HCT116 (cell line): Measurements from ENCODE around the gene ATL1. TPM values are rescaled to one million over a fixed set of nuclear protein-coding genes. Genes with fewer than 3 reads are reported as not detected.
A peak's percentile ranks its signal among the peaks of the same experiment; 100 is the strongest.

ENCODE experiments used
- ATAC-seq: fragments of 200-7000 bp; cut with Tn5 transposase; 2 replicates; pipeline ENCODE4 v1.9.1; 2020; ENCODE audit warnings: mild to moderate bottlenecking, moderate library complexity
- BruUV-seq: library from RNA; stranded (reverse); fragments of 400-500 nt; replicated peaks from 2 replicates; lab custom pipeline; 2021; lab: Mats Ljungman, UMichigan
- CTCF ChIA-PET: fragments of 300-600 bp; sonication (Branson Sonifier 250); formaldehyde crosslinking; loops from one replicate; lab custom pipeline; 2021; ENCODE audit warnings: antibody characterized with exemption; lab: Charles Lee
- POLR2A ChIA-PET: fragments of 300-600, 350-600 bp; sonication (Branson Sonifier 250); formaldehyde crosslinking; loops from one replicate; lab custom pipeline; 2021; ENCODE audit warnings: antibody characterized with exemption; lab: Charles Lee
- RAD21 ChIA-PET, 2 experiments: fragments of 300-600 bp; sonication (Branson Sonifier 250); formaldehyde crosslinking; loops; one replicate each; lab custom pipeline; 2023; ENCODE audit warnings: low total read pairs in 2 of 2; ENCODE audit not compliant: uncharacterized antibody in 2 of 2, unreplicated experiment in 2 of 2, low non-redundant PET in 1 of 2; lab: Charles Lee
- DNase-seq: peaks from one replicate; pipeline ENCODE4 v3.0.0-alpha.2; 2010; ENCODE audit warnings: low read depth, low spot score
- H2AFZ ChIP-seq: fragments of 200-600 bp; shearing (Covaris generic), sonication (generic); 2 replicates; pipeline ENCODE4 v1.6.1; 2017; ENCODE audit warnings: low read depth, mixed run types, mixed read lengths, antibody characterized with exemption, low read length; ENCODE audit not compliant: poor library complexity, severe bottlenecking
- H3K27ac ChIP-seq: 2 replicates; pipeline ENCODE4 v1.5.1; 2012; ENCODE audit warnings: low read depth, low read length
- H3K27me3 ChIP-seq: fragments of 200-600 bp; sonication (generic); 2 replicates; pipeline ENCODE4 v1.6.1; 2016; ENCODE audit warnings: mixed run types, low read length, mixed read lengths; ENCODE audit not compliant: insufficient read depth
- H3K36me3 ChIP-seq, 2 experiments: fragments of 200-500 bp in 1 of 2; fragments of 200-600 bp in 1 of 2; sonication (Bioruptor generic) in 1 of 2; sonication (generic) in 1 of 2; 2 replicates each; pipeline versions ENCODE4 v1.5.1 to v1.6.1; 2014 to 2016; ENCODE audit warnings: low read length in 2 of 2, inconsistent platforms in 1 of 2, mixed read lengths in 1 of 2, mixed run types in 1 of 2; ENCODE audit not compliant: insufficient read depth in 2 of 2, control insufficient read depth in 1 of 2
- H3K4me1 ChIP-seq, 2 experiments: fragments of 200-600 bp in 1 of 2; sonication (generic) in 1 of 2; 2 replicates each; pipeline versions ENCODE4 v1.5.1 to v1.6.1; 2012 to 2017; ENCODE audit warnings: low read length in 2 of 2, inconsistent platforms in 1 of 2, mild to moderate bottlenecking in 1 of 2, mixed read lengths in 1 of 2, mixed run types in 1 of 2, moderate library complexity in 1 of 2; ENCODE audit not compliant: insufficient read depth in 2 of 2, control insufficient read depth in 1 of 2
- H3K4me2 ChIP-seq: fragments of 200-600 bp; sonication (generic); 2 replicates; pipeline ENCODE4 v1.6.1; 2017; ENCODE audit warnings: mixed run types, low read length, mixed read lengths
- H3K4me3 ChIP-seq, 2 experiments: fragments of 200-600 bp in 1 of 2; sonication (generic) in 1 of 2; replicated peaks in 1 of 2; 2 replicates each; pipeline ENCODE4 v1.5.1; 2011 to 2016; ENCODE audit warnings: low read length in 2 of 2, control low read depth in 1 of 2, low read depth in 1 of 2, mild to moderate bottlenecking in 1 of 2, mixed read lengths in 1 of 2, mixed run types in 1 of 2
- H3K79me2 ChIP-seq: fragments of 200-600 bp; sonication (generic); 2 replicates; pipeline ENCODE4 v1.6.1; 2017; ENCODE audit warnings: mild to moderate bottlenecking, mixed run types, low read length, moderate library complexity, mixed read lengths; ENCODE audit not compliant: insufficient read depth
- H3K9ac ChIP-seq: fragments of 200-600 bp; sonication (generic); 2 replicates; pipeline ENCODE4 v1.6.1; 2016; ENCODE audit warnings: low read length, mixed read lengths
- H3K9me2 ChIP-seq: fragments of 200-600 bp; sonication (generic), shearing (Covaris generic); 2 replicates; pipeline ENCODE4 v1.6.1; 2017; ENCODE audit warnings: mixed run types, mild to moderate bottlenecking, moderate library complexity; ENCODE audit not compliant: insufficient read depth
- H3K9me3 ChIP-seq, 2 experiments: fragments of 200-500 bp in 1 of 2; fragments of 200-600 bp in 1 of 2; sonication (Bioruptor generic) in 1 of 2; sonication (generic) in 1 of 2; 2 replicates each; pipeline ENCODE4 v1.6.1; 2014 to 2017; ENCODE audit warnings: low read length in 2 of 2, mixed read lengths in 2 of 2, inconsistent platforms in 1 of 2, low read depth in 1 of 2, mild to moderate bottlenecking in 1 of 2, mixed run types in 1 of 2, moderate library complexity in 1 of 2; ENCODE audit not compliant: control insufficient read depth in 1 of 2, insufficient read depth in 1 of 2
- H4K20me1 ChIP-seq: fragments of 200-600 bp; sonication (generic), shearing (Covaris generic); 2 replicates; pipeline ENCODE4 v1.6.1; 2017; ENCODE audit warnings: mixed run types, mild to moderate bottlenecking, moderate library complexity; ENCODE audit not compliant: insufficient read depth
- ATF3 ChIP-seq: IDR thresholded peaks from 2 replicates; pipeline ENCODE4 v1.6.1; 2012
- CTCF ChIP-seq, 3 experiments: fragments of 200-600 bp in 1 of 3; sonication (generic) in 1 of 3; IDR thresholded peaks in 2 of 3; conservative IDR thresholded peaks in 1 of 3; 2 replicates each; pipeline ENCODE4 v1.5.1; 2012 to 2017; ENCODE audit warnings: low read depth in 2 of 3, low read length in 2 of 3, antibody characterized with exemption in 1 of 3, borderline replicate concordance in 1 of 3, control low read depth in 1 of 3, mild to moderate bottlenecking in 1 of 3, mixed read lengths in 1 of 3, mixed run types in 1 of 3, moderate library complexity in 1 of 3; ENCODE audit not compliant: insufficient read depth in 1 of 3
- EGR1 ChIP-seq: IDR thresholded peaks from 2 replicates; pipeline ENCODE4 v1.6.1; 2012; ENCODE audit warnings: low read depth
- ELF1 ChIP-seq: IDR thresholded peaks from 2 replicates; pipeline ENCODE4 v1.6.1; 2012; ENCODE audit warnings: low read depth, borderline replicate concordance
- EZH2 ChIP-seq: fragments of 200-600 bp; sonication (generic); IDR thresholded peaks from 2 replicates; pipeline ENCODE4 v1.6.1; 2017; ENCODE audit warnings: antibody characterized with exemption, mixed run types
- EZH2phosphoT487 ChIP-seq: fragments of 200-600 bp; IDR thresholded peaks from 2 replicates; pipeline ENCODE4 v1.6.1; 2018; ENCODE audit warnings: antibody characterized with exemption, borderline replicate concordance
- JUND ChIP-seq: IDR thresholded peaks from 2 replicates; pipeline ENCODE4 v1.6.1; 2012
- POLR2A ChIP-seq: IDR thresholded peaks from 2 replicates; pipeline ENCODE4 v1.7.0; 2011; ENCODE audit warnings: borderline replicate concordance; ENCODE audit not compliant: insufficient read depth, insufficient read length; ENCODE audit errors: extremely low read depth
- POLR2AphosphoS5 ChIP-seq: IDR thresholded peaks from 2 replicates; pipeline ENCODE4 v1.6.1; 2011; ENCODE audit warnings: mild to moderate bottlenecking, low read depth, low read length, moderate library complexity
- RAD21 ChIP-seq: IDR thresholded peaks from 2 replicates; pipeline ENCODE4 v1.6.1; 2012; ENCODE audit warnings: low read depth, mild to moderate bottlenecking
- SP1 ChIP-seq: IDR thresholded peaks from 2 replicates; pipeline ENCODE4 v1.6.1; 2012; ENCODE audit warnings: low read depth
- SRF ChIP-seq: IDR thresholded peaks from 2 replicates; pipeline ENCODE4 v1.6.1; 2012; ENCODE audit warnings: low read depth
- ZFX ChIP-seq: fragments of 450-650 bp; IDR thresholded peaks from 2 replicates; pipeline ENCODE4 v1.6.1; 2017
- ZNF274 ChIP-seq: fragments of 200-500 bp; sonication (Bioruptor generic); IDR thresholded peaks from 2 replicates; pipeline ENCODE4 v1.6.1; 2014; ENCODE audit warnings: mild to moderate bottlenecking, low read depth, low read length, inconsistent platforms
- intact Hi-C: fragments of 100-400 bp; cut with micrococcal nuclease; formaldehyde crosslinking; loops from 2 replicates; pipeline ENCODE4 v1.10.0; 2022
- total RNA-seq: library from RNA; stranded (reverse); gene quantifications from one replicate; pipeline ENCODE4 v1.2.1, GENCODE V29; 2021; ENCODE audit not compliant: unreplicated experiment

Gene ATL1
- total RNA-seq, 1 experiment from 2014 or later = 1.4 TPM

- RAD21 ChIA-PET = no interaction called here
- Histone ChIP-seq H3K27ac (no peak overlapping the region), H3K9ac (no peak overlapping the region), H4K20me1 (no peaks in the 10 kb centered on the region), H3K9me2 (no peaks in the 10 kb centered on the region), H3K79me2 (no peaks in the 10 kb centered on the region), H3K4me3 (no peak overlapping the region), H3K27me3 (no peaks in the 10 kb centered on the region), H3K9me3 (no peaks in the 10 kb centered on the region), H3K4me1 (peaks cover 10 to 13% of the 10 kb centered on the region in 2 experiments), H2AFZ (no peak overlapping the region), H3K4me2 (peak overlapping the region; percentile 20; the same call in 1 of the 2 replicates), H3K36me3 (no peaks in the 10 kb centered on the region)
- ATAC-seq (peak; percentile 96), DNase-seq (peak; percentile 51)
- TF ChIP-seq CTCF (IDR thresholded peaks at IDR 0.05 in 2 of 3, conservative IDR thresholded peaks at IDR 0.05 in 1 of 3; ENCODE audit: borderline replicate concordance in 1 of 3, insufficient read depth in 1 of 3, low read depth in 2 of 3, low read length in 2 of 3) (peak; percentile 48 to 64 (median 57); a peak in 5 of 6 replicates), POLR2A (no peak), RAD21 (peak; percentile 64)
- BruUV-seq = no TSS peak
- CTCF ChIA-PET = interaction anchor here (0.6 to 2.1 kb wide), 4 partner anchors 134 to 317 kb away, joined by 3 to 15 read pairs (median 7); no protein-coding TSS in a partner anchor
- POLR2A ChIA-PET = no interaction called here
- intact Hi-C loops = loop anchor here (1.0 to 2.0 kb wide), 3 partner anchors 230 to 318 kb away; no protein-coding TSS in a partner anchor
Observed at GRCh38 chr14:50542941-50543418, 17.0 kb upstream of the ATL1 start.

- intact Hi-C loops = no loop called here
- Histone ChIP-seq H3K9ac (no peak overlapping the region), H3K4me1 (peaks cover 10 to 13% of the 10 kb centered on the region in 2 experiments), H3K27ac (no peak overlapping the region), H3K27me3 (no peaks in the 10 kb centered on the region), H3K4me3 (no peak overlapping the region), H3K9me2 (no peaks in the 10 kb centered on the region), H3K4me2 (no peak overlapping the region), H4K20me1 (no peaks in the 10 kb centered on the region), H2AFZ (no peak overlapping the region), H3K9me3 (no peaks in the 10 kb centered on the region), H3K36me3 (no peaks in the 10 kb centered on the region), H3K79me2 (no peaks in the 10 kb centered on the region)
- TF ChIP-seq ATF3 (no peak), SP1 (no peak), POLR2AphosphoS5 (no peak), JUND (no peak), SRF (no peak), ELF1 (no peak), ZFX (no peak), EZH2 (no peak), EZH2phosphoT487 (no peak), RAD21 (no peak), ZNF274 (no peak), EGR1 (no peak)
- ChIA-PET CTCF (interaction anchor here (2.0 kb wide), 1 partner anchor 229 kb away, joined by 9 read pairs; no protein-coding TSS in a partner anchor), RAD21 (no interaction called here), POLR2A (no interaction called here)
- ATAC-seq = no peak
- no TSS peak for BruUV-seq
- DNase-seq = no peak
Observed at GRCh38 chr14:50544911-50545310, 15.0 kb upstream of the ATL1 start.
